GM21737 (cell line): ENCODE data around the gene ARHGAP15.

Experiments used
- ATAC-seq: cut with Tn5 transposase; IDR thresholded peaks from one replicate; pipeline ENCODE4 v1.9.1; 2021; ENCODE audit warnings: mild to moderate bottlenecking, moderate library complexity; ENCODE audit not compliant: unreplicated experiment

Gene ARHGAP15

GRCh38 chr2:143440411-143441012 is 311.3 kb downstream of the ARHGAP15 start:
- no peak for ATAC-seq

DNA sequence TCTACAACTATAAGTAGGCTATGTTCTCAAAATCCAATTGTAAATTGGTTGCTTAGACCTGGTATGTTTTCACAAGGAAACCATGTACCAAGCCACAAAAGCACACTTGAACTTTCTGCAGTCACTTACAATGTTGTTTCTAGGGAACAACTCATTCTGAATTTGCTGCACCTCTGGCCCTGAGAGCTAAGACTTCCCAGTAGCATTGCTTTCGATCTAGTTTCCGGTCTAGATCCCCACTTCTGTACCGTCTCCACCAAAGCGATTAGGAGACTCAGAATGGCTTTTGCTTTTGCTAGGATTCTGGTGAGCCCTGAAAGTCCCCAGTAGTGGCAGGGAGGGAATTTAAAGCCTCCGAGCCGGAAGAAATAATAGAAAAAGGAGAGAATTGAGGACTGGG is 313.0 kb downstream of the ARHGAP15 start:
- ATAC-seq: no peak

- ATAC-seq: peak; percentile 62
These were observed 322.5 kb downstream of the ARHGAP15 start for GRCh38 chr2:143451642-143452281.

DNA sequence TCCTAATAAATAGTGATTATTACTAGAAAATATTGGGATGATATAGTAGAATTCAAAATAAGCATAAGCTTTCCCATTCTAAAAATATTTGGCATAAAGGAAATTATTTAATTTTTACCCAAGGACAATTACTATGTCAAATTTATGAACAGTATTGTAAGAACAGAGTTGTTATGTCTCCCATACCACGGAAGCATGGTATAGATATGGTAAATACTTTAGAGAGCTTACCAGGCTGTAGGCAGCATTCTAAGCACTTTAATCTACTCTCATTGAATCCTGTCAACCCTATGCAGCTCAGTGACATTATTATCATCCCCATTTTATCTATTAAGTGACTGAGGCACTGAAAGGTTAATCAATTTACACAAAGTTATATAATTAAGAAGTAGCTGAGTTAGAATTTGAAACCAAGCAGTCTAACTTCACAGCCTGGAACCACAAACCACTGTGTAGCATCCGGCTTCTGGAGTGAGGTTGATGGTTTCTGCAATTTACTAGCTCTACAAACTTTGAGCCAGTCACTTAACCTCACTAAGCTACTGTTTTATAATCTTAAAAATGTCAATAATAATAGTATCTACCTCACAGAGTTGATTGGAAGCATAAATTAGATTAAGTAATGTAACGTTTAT is 323.7 kb downstream of the ARHGAP15 start:
- peak; percentile 61 for ATAC-seq

DNA sequence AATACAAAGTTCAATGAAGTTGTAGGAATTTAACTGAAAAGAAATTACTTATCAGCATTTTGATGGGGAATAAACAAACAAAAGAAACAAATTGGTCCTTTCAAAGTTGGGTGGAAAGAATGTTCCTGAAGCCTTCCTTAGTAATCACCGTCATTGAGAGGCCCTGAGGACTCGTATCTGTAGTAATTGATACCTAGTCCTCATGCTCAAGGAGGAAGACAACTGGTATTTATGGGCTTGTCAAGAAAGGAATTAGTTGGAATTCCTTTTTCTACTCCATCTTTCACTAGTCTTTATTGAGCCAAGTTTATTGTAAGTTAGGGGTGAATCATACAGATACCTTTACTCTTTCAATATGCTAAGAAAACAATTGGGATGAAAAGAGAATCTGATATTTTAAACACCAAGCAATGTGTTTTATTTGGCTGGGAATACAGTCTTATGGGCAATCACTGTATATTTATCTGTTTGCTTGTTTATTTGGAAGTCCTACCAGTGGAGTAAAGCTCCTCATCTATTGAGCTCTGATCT is 324.8 kb downstream of the ARHGAP15 start:
- ATAC-seq: no peak

DNA sequence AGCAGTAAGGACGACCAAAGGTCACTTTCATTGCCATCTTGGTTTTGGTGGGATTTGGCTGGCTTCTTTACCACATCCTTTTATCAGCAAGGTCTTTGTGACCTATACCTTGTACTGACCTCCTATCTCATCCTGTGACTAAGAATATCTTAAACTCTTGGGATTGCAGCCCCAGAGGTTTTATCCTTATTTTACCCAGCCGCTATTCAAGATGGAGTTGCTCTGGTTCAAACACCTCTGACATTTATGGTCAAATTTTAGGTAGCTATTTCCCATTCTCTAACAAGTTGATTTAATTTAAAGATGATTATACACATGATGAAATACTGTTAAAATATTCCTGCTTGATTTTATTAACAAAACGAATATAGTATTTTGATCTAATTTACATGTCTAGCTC is 326.1 kb downstream of the ARHGAP15 start:
- ATAC-seq: no peak

GRCh38 chr2:143458258-143459190 is 329.3 kb downstream of the ARHGAP15 start:
- ATAC-seq: no peak

DNA sequence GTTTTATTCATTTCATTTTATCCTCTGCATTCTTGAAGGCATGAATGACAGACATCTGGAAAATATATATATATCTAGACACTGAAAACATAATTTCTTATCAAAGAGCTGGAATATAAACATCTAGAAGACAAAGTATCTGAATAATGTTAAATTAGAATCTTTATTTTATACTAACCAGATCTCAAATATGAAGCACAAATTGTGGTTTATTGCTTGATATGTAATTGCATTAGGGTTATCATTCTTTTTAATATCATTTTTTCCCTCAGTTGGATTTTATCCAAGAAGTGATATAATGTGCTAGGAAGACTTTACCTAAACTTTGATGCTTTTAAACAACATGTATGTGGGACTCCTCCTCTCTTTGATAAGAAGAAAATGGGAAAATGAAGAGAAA is 331.2 kb downstream of the ARHGAP15 start:
- no peak for ATAC-seq

- peak; percentile 59 for ATAC-seq
These were observed 334.5 kb downstream of the ARHGAP15 start for GRCh38 chr2:143463719-143464118.

- ATAC-seq: no peak
These were observed 337.2 kb downstream of the ARHGAP15 start for GRCh38 chr2:143466391-143466790.

DNA sequence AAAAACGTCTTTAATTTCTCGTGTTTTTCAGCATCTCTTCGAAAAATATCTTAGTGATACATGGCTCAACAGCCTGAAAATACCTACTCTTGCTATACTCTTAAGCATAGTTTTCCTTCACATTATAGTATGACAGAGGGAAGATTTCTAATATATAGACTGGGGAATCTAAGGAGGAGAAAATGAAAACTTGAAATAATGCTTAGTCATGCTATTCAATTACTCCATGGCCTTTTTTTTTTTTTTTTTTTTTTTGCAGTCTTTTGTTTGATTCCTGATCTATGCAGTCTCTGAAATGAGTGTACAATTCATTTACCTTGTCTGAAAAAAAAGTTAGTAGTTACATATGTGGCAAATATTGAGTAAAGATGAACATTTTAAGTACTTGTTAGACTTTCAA is 337.8 kb downstream of the ARHGAP15 start:
- no peak for ATAC-seq

DNA sequence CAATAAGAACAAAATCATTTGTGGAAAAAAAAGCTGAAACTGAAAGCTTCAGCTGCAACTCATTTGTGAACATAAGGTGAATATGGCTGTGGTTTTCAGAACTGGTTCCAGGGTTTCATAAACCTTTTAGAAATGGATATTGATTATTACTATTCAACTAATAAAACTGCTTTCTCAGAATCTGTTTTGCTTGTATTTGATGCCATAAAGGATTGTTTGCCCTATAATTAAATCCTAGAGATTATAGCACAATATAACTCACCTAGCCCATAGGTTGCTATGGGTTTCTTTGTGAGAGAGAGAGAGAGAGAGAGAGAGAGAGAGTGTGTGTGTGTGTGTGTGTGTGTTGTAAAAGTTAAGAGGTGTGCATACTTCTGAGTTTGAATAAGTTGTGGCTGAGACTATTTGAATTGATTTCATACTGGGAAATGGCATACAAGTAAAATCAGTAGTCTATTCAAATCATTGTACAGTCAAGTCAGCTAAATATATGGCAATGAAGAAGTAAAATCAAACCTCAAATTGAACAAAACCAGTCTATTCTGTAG is 339.2 kb downstream of the ARHGAP15 start:
- peak; percentile 61 for ATAC-seq

DNA sequence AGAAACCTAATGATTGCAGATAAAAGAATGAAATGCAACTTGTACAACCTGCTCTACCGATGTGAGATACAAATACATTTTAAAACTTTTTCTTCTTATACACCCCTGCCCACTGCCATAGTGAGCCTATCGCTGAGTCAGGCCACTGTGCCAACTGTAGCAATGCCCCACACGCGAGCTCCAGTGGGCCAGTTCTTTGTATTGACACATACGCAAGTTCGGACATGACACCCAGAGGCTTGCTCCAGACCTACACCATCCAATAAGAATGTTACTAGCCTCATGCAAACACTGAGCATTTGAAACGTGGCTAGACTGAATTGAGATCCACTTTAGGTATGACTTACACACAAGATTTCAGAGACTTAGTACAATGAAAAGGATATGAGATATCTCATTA is 340.1 kb downstream of the ARHGAP15 start:
- no peak for ATAC-seq

DNA sequence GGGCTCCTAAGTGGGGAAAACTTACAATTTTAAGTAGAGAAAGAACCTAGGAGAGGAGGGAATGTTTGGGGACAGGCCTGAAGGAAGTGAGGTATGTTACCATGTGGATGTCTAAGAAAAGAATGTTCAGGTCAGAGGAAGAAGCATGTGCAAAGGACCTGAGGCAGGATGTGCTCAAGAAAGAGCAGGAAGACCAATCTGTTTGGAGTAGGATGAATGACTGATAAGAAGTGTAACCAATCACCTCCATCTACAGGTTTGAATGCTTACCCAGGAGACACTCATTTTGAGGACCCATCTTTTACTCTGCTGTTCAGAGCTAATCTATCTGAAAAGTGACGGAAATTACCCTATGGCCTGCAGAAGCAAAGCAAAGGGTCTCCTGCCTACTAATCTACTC is 342.3 kb downstream of the ARHGAP15 start:
- ATAC-seq: no peak

GRCh38 chr2:143473216-143473615 is 344.0 kb downstream of the ARHGAP15 start:
- ATAC-seq: no peak

DNA sequence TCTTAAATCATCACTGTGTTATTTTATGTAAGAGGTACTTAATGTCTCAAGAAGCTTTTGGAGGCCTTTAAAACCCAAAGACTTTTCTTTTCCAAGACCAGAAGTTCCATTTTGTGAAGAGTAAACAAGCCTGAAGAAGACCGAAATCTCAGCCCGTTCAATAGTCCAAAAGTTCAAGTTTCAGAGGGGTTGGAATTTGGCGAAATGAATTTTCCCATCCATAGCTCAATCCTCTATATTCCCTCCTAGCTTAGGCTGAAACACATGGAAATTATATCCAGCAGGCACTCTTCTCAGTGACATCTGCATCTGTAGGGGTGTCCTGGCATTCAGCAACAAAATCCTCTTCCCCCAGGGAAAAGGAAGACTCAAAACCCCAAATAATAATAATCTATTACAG is 344.6 kb downstream of the ARHGAP15 start:
- no peak for ATAC-seq

- no peak for ATAC-seq
These were observed 345.4 kb downstream of the ARHGAP15 start for GRCh38 chr2:143474586-143474985.

- ATAC-seq: no peak
These were observed 346.0 kb downstream of the ARHGAP15 start for GRCh38 chr2:143475041-143475776.

- ATAC-seq: no peak
These were observed 347.3 kb downstream of the ARHGAP15 start for GRCh38 chr2:143476336-143477087.
